GM18951 (cell line): Measurements from ENCODE around the gene SVOP.
"Not testable (repeated sequence)": the region's sequence is repeated elsewhere in the genome, so short reads cannot be mapped to it uniquely, and the experiment has no call there.

Source experiments
- POLR2A ChIP-seq: IDR thresholded peaks from 4 replicates; pipeline ENCODE4 v1.6.1; 2011; ENCODE audit warnings: mild to moderate bottlenecking; ENCODE audit not compliant: insufficient read length, insufficient read depth; ENCODE audit errors: extremely low read depth
- in situ Hi-C: fragments of 300-500 bp; cut with MboI; formaldehyde crosslinking; loops from one replicate; pipeline ENCODE4 v1.12.0; 2022; ENCODE audit warnings: low sequenced_read_pairs, mixed read lengths, inconsistent platforms; ENCODE audit not compliant: unreplicated experiment

The SVOP gene

DNA sequence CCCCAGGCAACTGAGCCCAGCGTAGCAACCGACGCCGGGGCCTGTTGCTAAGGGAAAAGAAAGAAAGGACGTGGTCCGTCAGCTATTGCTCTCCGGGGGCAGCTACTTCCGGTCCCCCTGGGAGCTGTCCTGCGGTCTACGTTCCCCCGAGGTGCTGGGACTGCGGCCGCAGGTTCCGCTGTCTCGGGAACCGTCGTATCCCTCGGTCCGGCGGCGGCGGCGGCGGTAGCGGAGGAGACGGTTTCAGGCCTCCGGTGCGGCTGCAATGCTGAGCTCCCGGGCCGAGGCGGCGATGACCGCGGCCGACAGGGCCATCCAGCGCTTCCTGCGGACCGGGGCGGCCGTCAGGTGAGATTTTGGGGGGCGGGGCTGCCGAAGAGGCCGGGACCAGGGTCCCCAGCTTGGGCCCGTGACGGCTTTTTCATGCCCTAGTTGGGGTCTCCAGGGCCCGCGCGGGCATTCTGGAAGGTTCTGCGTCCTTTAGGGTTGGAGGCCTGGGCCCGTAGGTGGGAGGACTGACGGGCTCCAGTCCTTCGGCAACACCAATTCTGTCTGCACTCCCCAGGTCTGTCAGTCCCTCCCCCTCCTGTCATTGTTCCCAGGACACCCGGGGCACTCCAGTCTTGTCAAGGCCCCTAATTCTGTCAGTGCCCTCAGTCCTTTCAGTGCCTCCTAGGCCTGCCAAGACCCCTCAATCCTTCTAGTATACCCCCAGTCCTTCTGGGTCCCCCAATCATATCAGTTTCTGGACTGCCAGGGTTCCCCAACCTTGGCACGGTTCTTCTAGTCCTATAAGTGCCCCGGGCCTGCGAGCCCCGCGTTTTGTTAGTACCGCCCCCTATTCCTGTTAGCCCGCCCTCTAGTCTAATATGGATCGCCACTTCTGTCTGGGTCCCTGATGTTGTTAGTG is 31.8 kb upstream of the SVOP start, which contains the start of gene USP30:
Gene USP30, plus strand, starts transcription at position 163 of the 910 bp plus-strand sequence. Its CDS starts 103 bp downstream, at position 266.
- TF ChIP-seq POLR2A = peak; percentile 25
- in situ Hi-C loops = loop anchor here (25.0 kb wide), 1 partner anchor 390 kb away; no protein-coding TSS in a partner anchor

DNA sequence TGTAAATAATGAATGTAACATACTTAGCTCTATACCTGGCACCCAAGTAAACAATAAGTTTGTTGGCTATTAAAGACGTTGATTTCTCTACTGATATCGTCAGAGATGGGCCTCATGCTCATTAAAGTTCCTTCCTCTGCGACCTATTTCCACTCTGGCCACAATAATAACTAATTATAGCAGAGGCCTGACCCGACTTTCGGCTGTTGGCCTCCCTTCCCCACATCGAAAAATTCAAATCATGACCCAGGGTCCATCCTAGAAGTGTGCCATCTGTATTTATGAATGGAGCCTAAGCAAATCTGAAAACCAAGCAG is 31.2 kb upstream of the SVOP start:
- no peak for TF ChIP-seq POLR2A
- in situ Hi-C loops = loop anchor here (25.0 kb wide), 1 partner anchor 390 kb away; no protein-coding TSS in a partner anchor

DNA sequence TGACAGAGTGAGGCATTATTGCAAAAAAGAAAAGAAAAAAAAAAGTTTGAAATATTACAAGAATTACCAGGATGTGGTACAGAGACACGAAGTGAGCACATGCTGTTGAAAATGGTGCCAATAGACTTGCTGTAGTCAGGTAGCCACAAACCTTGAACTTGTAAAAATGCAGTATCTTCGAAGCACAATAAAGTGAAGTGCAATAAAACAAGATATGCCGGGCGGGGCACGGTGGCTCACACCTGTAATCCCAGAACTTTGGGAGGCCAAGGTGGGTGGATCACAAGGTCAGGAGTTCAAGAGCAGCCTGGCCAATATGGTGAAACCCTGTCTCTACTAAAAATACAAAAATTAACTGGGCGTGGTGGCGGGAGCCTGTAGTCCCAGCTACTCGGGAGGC is 28.9 kb upstream of the SVOP start:
- in situ Hi-C loops = loop anchor here (25.0 kb wide), 1 partner anchor 387 kb away; no protein-coding TSS in a partner anchor

DNA sequence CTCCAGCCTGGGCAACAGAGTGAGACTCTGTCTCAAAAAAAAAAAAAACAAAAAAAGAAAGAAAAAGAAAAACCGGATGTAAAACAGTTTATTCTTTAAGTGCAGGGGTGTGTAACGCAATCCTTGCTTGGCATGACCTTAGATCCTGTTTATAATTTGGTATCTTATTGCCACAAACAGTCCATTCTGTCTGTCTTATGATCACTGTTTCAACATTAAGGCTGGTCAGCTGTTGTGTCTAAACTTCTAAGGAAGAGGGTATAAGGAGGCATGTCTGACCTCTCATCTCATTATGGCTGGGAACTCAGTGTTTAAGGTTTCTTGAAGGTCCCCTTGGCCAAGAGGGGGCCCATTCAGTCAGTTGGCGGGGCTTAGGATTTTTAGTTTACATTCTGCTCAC is 27.8 kb upstream of the SVOP start:
- in situ Hi-C loops = not testable (repeated sequence)

DNA sequence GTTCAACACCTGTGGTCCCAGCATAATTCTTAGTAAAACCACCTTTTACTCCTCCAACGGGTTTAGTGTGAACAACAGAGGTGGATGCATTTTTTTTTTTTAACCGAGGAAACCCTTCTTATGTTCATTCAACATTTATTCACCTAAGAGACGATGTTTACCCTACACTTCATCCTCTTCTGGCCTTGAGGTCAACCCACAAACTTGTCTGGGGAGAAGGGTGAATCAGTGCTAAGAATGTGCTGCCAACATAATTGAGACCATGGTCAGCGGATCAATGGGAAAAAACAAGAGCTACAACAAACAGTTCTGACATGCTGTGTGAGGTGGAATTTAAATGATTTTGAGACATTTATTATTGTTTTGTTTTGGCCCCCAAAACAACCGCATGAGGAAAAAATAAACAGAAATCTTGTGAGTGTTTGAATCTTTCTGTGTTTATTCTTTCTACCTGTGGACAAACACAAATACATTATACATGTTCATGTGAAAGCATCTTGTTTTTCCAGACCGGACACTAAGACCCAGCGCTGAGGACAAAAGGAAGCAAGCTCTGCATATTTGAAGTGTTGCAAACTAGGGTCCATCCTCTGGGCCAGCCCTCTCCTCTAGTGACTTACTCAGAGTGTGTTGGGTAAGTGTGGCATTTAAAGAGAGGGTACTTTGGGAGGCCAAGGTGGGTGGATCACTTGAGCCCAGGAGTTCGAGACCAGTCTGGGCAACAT is 26.4 kb upstream of the SVOP start:
- in situ Hi-C loops = no loop called here
- TF ChIP-seq POLR2A = no peak

DNA sequence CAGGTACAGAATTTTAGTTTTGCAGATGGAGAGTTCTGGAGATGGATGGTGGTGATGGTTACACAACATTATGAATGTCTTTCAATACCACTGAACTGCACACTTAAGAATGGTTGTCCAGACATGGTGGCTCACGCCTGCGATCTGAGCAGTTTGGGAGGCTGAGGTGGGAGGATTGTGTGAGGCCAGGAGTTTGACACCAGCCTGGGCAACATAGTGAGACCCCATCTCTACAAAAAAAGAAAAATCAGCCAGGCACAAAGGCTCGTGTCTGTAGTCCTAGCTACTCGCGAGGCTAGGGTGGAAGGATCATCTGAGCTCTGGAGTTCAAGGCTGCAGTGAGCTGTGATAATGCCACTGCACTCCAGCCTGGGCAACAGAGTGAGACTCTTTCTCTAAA is 23.4 kb upstream of the SVOP start:
- in situ Hi-C loops = no loop called here
- TF ChIP-seq POLR2A = no peak

DNA sequence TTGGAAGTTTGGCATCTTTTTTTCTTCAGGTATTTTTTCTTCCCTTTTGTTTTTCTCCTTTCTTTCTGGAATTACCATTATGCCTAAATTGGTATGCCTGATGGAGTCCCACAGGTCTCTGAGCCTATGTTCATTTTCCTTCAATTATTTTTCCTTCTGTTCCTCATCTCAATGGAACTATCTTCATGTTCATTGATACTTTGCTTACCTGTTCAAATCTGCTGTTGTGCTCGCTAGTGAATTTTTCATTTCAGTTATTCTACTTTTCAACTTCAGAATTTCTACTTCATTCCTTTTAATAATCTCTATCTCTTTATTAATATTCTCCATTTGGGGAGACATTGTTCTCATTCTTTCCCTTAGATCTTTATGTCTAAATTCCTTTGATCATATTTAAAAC is 16.1 kb upstream of the SVOP start:
- in situ Hi-C loops = no loop called here
- TF ChIP-seq POLR2A = no peak

DNA sequence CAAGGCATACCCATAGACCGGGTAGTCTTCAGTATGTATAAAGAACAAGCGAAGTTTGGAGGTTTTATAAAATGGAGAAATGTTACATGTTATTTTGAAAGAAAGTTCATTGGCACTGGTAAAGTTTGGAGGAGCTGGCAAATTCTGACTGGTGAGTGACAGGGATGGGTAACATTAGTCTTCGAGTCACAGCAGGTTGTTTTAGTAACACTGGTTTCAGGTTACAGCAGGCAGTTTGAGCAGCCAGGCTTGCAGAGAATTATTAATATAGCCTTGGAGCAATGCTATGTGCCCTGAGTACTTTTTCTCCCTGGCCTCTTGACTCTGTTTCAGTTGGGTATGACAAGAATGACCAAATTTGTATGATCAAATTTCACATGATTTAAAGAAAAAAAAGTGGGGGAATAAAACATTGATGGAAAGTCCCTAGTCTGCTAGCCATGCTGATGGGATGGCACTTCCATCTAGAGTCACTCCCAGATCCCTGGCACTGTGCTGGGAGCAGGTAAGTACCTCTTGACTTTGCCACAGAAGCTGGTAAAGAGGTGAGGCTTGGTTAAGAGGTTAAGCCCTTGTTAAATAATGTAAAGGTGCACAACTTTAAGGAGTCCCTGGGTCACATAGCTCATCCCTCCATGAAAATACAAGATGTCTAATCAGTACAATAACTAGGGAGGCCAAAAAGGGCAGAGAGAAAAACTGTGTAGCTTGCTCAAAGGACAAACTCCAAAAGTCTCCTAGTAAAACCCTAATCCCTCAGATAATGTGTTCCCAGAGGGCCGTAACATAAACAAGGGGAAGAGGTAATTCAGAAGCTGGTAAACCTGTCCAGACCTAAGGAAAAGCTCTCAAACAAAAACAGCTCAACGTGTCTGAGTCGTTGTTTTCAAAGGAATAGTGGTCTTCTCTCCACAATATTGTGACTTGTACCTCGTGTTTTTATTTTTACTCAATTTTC is 12.7 kb upstream of the SVOP start:
- in situ Hi-C loops = no loop called here
- no peak for TF ChIP-seq POLR2A

DNA sequence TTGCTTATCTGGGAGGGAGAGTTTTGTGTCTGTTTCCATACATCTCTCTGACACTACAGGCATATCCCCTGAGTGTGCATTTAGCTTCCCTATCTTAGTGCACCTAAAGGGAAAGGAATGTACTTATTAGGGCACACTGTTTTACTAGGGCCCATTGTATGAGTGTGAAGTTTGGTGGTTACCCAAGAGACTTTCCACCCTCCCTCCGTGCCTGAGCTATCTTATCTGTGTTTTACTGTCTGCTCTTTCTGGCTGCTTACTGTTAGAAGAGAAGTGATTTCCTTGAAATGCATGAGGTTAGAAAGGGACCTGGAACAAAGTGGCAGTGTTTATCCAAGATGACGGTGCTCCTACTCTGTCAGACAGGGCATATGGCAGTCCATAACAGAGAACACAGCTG is 8.5 kb upstream of the SVOP start:
- in situ Hi-C loops = no loop called here
- no peak for TF ChIP-seq POLR2A

DNA sequence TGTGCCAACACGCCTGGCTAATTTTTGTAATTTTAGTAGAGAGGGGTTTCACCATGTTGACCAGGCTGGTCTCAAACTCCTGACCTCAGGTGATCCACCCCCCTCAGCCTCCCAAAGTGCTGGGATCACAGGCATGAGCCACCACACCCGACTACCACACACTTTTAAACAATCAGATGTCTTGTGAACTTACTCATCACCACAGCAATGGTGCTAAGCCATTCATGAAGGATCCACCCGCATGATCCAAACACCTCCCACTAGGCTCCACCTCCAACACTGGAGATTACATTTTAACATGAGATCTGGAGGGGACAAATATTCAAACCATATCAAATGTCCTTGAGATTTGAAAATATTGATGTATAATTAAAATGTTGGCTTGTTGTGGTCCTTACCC is 7.8 kb upstream of the SVOP start:
- in situ Hi-C loops = not testable (repeated sequence)

DNA sequence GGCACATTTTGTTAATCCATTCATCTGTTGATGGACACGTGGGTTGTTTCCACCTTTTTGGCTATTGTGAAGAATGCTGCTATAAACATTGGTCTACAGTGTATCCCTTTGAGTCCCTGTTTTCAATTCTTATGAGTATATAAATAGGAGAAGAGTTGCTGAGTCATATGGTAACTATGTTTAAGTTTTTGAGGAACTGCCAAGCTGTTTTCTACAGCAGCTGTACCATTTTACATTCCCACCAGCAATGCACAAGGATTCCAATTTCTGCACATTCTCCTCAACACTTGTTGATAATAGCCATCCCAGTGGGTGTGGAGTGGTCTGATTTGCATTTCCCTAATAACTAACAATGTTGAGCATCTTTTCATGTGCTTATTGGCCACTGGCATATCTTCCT is 6.9 kb upstream of the SVOP start:
- in situ Hi-C loops = no loop called here
- no peak for TF ChIP-seq POLR2A

DNA sequence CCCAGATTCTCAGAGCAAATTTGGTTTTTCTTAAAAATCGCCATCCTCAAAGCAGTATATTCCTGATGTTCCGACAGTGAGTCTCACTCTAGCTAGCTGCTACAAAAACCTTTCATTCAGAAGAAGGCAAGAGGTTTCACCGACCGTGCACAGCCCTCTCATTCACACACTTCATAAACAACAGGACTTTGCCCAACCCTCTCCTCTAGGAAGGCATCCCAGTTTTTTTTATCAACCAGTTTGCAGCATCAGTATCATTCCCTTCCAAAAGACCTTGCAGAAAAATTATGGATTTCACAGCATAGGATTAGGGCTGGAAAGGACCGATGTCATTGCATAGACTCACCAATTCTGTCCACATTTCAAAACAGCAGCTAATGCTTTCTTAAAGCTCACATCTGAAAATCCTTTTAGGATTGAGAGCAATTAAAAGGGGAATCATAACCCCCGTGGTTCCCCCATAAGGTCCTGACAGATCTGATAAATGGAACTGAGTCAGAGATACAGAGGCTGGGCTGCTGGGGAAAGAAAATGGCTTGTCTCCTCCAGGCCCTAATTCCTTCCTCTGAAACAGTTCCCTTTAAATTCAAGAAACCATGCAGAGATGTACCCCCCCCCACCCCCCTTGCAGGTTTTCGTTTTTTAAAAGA is 597 bp downstream of the SVOP start:
- no peak for TF ChIP-seq POLR2A
- in situ Hi-C loops = no loop called here

DNA sequence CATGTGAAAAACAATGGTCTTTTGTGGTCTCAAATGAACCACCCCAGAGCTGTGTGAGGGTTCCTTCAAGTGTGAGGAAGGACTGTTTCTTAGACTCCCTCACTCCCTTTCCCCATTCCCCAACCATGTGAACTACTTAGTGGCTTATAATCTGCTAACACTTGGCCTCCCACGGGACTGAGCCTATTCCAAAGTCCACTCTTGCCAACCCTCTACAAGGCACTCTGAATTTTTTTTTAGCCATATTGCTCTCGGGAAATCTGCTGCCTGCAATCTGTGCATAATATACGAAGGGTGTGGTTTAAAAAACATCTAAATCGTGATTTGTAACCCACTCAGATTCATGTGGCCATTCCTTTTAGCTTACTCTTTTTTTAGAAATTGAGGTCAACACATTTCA is 2.6 kb downstream of the SVOP start:
- in situ Hi-C loops = no loop called here
- TF ChIP-seq POLR2A = no peak

DNA sequence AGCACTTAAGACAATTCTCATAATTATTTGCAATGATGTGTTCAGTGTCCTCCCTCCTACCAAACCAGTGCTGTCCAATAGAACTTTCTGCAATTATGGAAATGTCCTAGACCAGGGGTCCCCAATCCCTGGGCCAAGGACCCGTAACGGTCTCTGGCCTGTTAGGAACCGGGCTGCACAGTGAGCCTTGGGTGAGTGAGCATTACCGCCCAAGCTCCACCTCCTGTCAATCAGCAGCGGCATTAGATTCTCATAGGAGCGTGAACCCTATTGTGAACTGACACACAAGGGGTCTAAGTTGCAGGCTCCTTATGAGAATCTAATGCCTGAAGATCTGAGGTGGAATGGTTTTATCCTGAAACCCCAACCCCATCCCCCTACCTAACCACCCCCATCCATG is 3.9 kb downstream of the SVOP start:
- no peak for TF ChIP-seq POLR2A
- in situ Hi-C loops = no loop called here
